Neuronal stem cell (in vitro differentiated cells): ENCODE results near the gene MCC.
A peak's percentile ranks its signal among the peaks of the same experiment; 100 is the strongest.

Source experiments
- DNase-seq: peaks from one replicate; pipeline ENCODE4 v3.0.0-alpha.2; 2013; ENCODE audit warnings: low spot score
- H2AFZ ChIP-seq: one replicate; pipeline ENCODE4 v1.6.1; 2013; ENCODE audit warnings: mild to moderate bottlenecking, low read length, inconsistent platforms
- H2AK5ac ChIP-seq: 2 replicates; pipeline ENCODE4 v1.6.1; 2013; ENCODE audit warnings: low read depth, mild to moderate bottlenecking, inconsistent platforms, low read length, moderate library complexity, mixed read lengths
- H2BK120ac ChIP-seq: 2 replicates; pipeline ENCODE4 v1.6.1; 2013; ENCODE audit warnings: low read depth, mild to moderate bottlenecking, inconsistent platforms, low read length, moderate library complexity, mixed read lengths
- H2BK12ac ChIP-seq: one replicate; pipeline ENCODE4 v1.6.1; 2013; ENCODE audit warnings: low read length, inconsistent platforms
- H2BK15ac ChIP-seq: 2 replicates; pipeline ENCODE4 v1.6.1; 2013; ENCODE audit warnings: mild to moderate bottlenecking, low read length, inconsistent platforms, mixed read lengths
- H2BK5ac ChIP-seq: one replicate; pipeline ENCODE4 v1.6.1; 2013; ENCODE audit warnings: inconsistent platforms, mild to moderate bottlenecking, low read length, moderate library complexity
- H3K14ac ChIP-seq: one replicate; pipeline ENCODE4 v1.6.1; 2013; ENCODE audit warnings: low read length, inconsistent platforms
- H3K18ac ChIP-seq: 2 replicates; pipeline ENCODE4 v1.6.1; 2013; ENCODE audit warnings: low read length, inconsistent platforms
- H3K23ac ChIP-seq: 2 replicates; pipeline ENCODE4 v1.6.1; 2013; ENCODE audit warnings: low read depth, mild to moderate bottlenecking, mixed read lengths, low read length, inconsistent platforms; ENCODE audit not compliant: poor library complexity
- H3K27ac ChIP-seq: replicated peaks from 3 replicates; pipeline ENCODE4 v1.5.1; 2013; ENCODE audit warnings: low read length, inconsistent platforms
- H3K27me3 ChIP-seq, 3 experiments: 2 replicates each; pipeline ENCODE4 v1.6.1; 2013; ENCODE audit warnings: low read length in 3 of 3, mild to moderate bottlenecking in 2 of 3, inconsistent platforms in 1 of 3, low read depth in 1 of 3, mixed read lengths in 1 of 3, moderate library complexity in 1 of 3; ENCODE audit not compliant: control insufficient read depth in 3 of 3, insufficient read depth in 3 of 3
- H3K36me3 ChIP-seq, 2 donors: replicated peaks in 1 of 2; 2 replicates each; pipeline ENCODE4 v1.6.1; 2013; ENCODE audit warnings: low read length in 2 of 2; ENCODE audit not compliant: control insufficient read depth in 2 of 2, insufficient read depth in 2 of 2
- H3K4ac ChIP-seq: 2 replicates; pipeline ENCODE4 v1.6.1; 2013; ENCODE audit warnings: inconsistent platforms, mild to moderate bottlenecking, low read length, moderate library complexity
- H3K4me1 ChIP-seq, 2 donors: 1 replicate in 1 of 2; 2 replicates in 1 of 2; pipeline ENCODE4 v1.6.1; 2013; ENCODE audit warnings: low read length in 2 of 2, low read depth in 1 of 2; ENCODE audit not compliant: control insufficient read depth in 2 of 2, insufficient read depth in 1 of 2
- H3K4me2 ChIP-seq: one replicate; pipeline ENCODE4 v1.6.1; 2013; ENCODE audit warnings: mild to moderate bottlenecking, low read length, inconsistent platforms; ENCODE audit not compliant: insufficient read depth, poor library complexity, severe bottlenecking
- H3K4me3 ChIP-seq, 2 donors: 2 replicates each; pipeline ENCODE4 v1.5.1; 2013; ENCODE audit warnings: low read length in 2 of 2, mild to moderate bottlenecking in 2 of 2, inconsistent platforms in 1 of 2, moderate library complexity in 1 of 2
- H3K79me1 ChIP-seq: one replicate; pipeline ENCODE4 v1.6.1; 2013; ENCODE audit warnings: low read depth, mild to moderate bottlenecking, inconsistent platforms, low read length, moderate library complexity
- H3K9ac ChIP-seq: one replicate; pipeline ENCODE4 v1.6.1; 2013; ENCODE audit warnings: mild to moderate bottlenecking, low read depth, low read length, inconsistent platforms; ENCODE audit not compliant: poor library complexity
- H3K9me3 ChIP-seq, 2 donors: replicated peaks in 1 of 2; 2 replicates each; pipeline versions ENCODE3 to v1.6.1; 2013; ENCODE audit warnings: low read length in 2 of 2, mild to moderate bottlenecking in 2 of 2, inconsistent platforms in 1 of 2, low read depth in 1 of 2, mixed read lengths in 1 of 2, moderate library complexity in 1 of 2; ENCODE audit not compliant: control insufficient read depth in 2 of 2, insufficient read depth in 1 of 2
- H4K8ac ChIP-seq: one replicate; pipeline ENCODE4 v1.6.1; 2013; ENCODE audit warnings: low read depth, mild to moderate bottlenecking, inconsistent platforms, low read length, moderate library complexity
- H4K91ac ChIP-seq: one replicate; pipeline ENCODE4 v1.6.1; 2013; ENCODE audit warnings: low read length, low read depth, mild to moderate bottlenecking, inconsistent platforms; ENCODE audit not compliant: poor library complexity
- WGBS, 2 donors: extraction: QIAGEN DNeasy Blood & Tissue Kit; methylation state at CpG; one replicate each; pipeline ENCODE4 v1.1.7; 2013; ENCODE audit warnings: missing lambda C conversion rate in 2 of 2, mixed read lengths in 1 of 2; ENCODE audit not compliant: insufficient read length in 2 of 2, insufficient replicate concordance in 1 of 2; ENCODE audit errors: extremely low coverage in 2 of 2; 5-methylcytosine and 5-hydroxymethylcytosine counted together

Gene MCC

DNA sequence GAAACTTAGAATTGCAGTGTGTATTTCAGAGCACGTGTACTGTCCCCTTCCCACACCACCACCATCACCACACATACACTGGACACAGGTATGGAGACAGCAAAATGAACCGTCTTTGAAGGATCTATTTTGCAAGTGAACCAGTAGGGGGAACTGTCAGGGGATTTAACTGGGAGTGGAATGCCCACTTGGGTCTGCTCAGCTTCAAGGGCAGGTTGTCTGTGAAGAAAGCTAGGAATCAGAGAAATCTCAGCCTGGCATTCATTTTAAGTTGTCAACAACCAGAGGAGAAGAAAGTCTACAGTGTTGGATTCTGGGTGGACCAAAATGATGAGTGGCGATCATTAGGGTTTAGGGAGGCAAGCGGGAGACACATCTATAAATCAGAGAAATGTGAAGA, 364.6 kb downstream of the MCC start:
- H2BK120ac ChIP-seq = no peak overlapping the region
- H4K8ac ChIP-seq = no peak overlapping the region
- no peak overlapping the region for H2BK12ac ChIP-seq
- H2AFZ ChIP-seq = no peak overlapping the region
- no peak overlapping the region for H3K4me3 ChIP-seq
- no peaks in the 10 kb centered on the region for H3K79me1 ChIP-seq
- H3K14ac ChIP-seq = no peak overlapping the region
- H3K4ac ChIP-seq = no peak overlapping the region
- H2AK5ac ChIP-seq = no peak overlapping the region
- no peak overlapping the region for H2BK15ac ChIP-seq
- H3K9ac ChIP-seq = no peak overlapping the region
- no peaks in the 10 kb centered on the region for H3K9me3 ChIP-seq
- no CpG with 5 or more reads among the region's 4 CpGs for WGBS, 2 donors
- no peak overlapping the region for H3K18ac ChIP-seq
- no peak overlapping the region for H3K23ac ChIP-seq
- no peaks in the 10 kb centered on the region for H3K36me3 ChIP-seq
- DNase-seq = no peak
- no peak overlapping the region for H3K27ac ChIP-seq
- H2BK5ac ChIP-seq = no peak overlapping the region
- no peaks in the 10 kb centered on the region for H3K4me1 ChIP-seq
- no peak overlapping the region for H4K91ac ChIP-seq
- no peaks in the 10 kb centered on the region for H3K27me3 ChIP-seq
- no peak overlapping the region for H3K4me2 ChIP-seq

GRCh38 chr5:113122053-113122452, 366.2 kb downstream of the MCC start:
- Histone ChIP-seq H3K23ac (no peak overlapping the region), H3K27ac (no peak overlapping the region), H3K9ac (no peak overlapping the region), H3K4me1 (no peaks in the 10 kb centered on the region), H3K14ac (no peak overlapping the region), H2AK5ac (no peak overlapping the region), H4K91ac (no peak overlapping the region), H4K8ac (no peak overlapping the region), H3K9me3 (no peaks in the 10 kb centered on the region), H3K18ac (no peak overlapping the region), H3K79me1 (no peaks in the 10 kb centered on the region), H2BK12ac (no peak overlapping the region), H3K27me3 (no peaks in the 10 kb centered on the region), H2AFZ (no peak overlapping the region), H3K36me3 (no peaks in the 10 kb centered on the region), H3K4ac (no peak overlapping the region), H2BK15ac (no peak overlapping the region), H2BK120ac (no peak overlapping the region), H2BK5ac (no peak overlapping the region), H3K4me3 (no peak overlapping the region), H3K4me2 (no peak overlapping the region)
- DNase-seq = no peak

- H2BK12ac ChIP-seq = no peak overlapping the region
- H3K4ac ChIP-seq = no peak overlapping the region
- H3K79me1 ChIP-seq = no peaks in the 10 kb centered on the region
- peaks cover 4 to 8% of the 10 kb centered on the region in 2 donors for H3K9me3 ChIP-seq
- peak overlapping the region; percentile 12 for H3K18ac ChIP-seq
- no peaks in the 10 kb centered on the region for H3K27me3 ChIP-seq
- DNase-seq = no peak
- H2BK15ac ChIP-seq = no peak overlapping the region
- H3K27ac ChIP-seq = no peak overlapping the region
- no peak overlapping the region for H4K91ac ChIP-seq
- no peak overlapping the region for H2AK5ac ChIP-seq
- H3K14ac ChIP-seq = no peak overlapping the region
- no CpG with 5 or more reads among the region's 9 CpGs for WGBS, 2 donors
- no peak overlapping the region for H3K9ac ChIP-seq
- no peak overlapping the region for H2BK120ac ChIP-seq
- H3K4me1 ChIP-seq = no peaks in the 10 kb centered on the region
- no peak overlapping the region for H3K4me3 ChIP-seq
- H3K4me2 ChIP-seq = no peak overlapping the region
- no peak overlapping the region for H2AFZ ChIP-seq
- no peak overlapping the region for H2BK5ac ChIP-seq
- no peaks in the 10 kb centered on the region for H3K36me3 ChIP-seq
- H3K23ac ChIP-seq = no peak overlapping the region
- H4K8ac ChIP-seq = no peak overlapping the region
Observed at GRCh38 chr5:113119246-113119924, 368.9 kb downstream of the MCC start.

DNA sequence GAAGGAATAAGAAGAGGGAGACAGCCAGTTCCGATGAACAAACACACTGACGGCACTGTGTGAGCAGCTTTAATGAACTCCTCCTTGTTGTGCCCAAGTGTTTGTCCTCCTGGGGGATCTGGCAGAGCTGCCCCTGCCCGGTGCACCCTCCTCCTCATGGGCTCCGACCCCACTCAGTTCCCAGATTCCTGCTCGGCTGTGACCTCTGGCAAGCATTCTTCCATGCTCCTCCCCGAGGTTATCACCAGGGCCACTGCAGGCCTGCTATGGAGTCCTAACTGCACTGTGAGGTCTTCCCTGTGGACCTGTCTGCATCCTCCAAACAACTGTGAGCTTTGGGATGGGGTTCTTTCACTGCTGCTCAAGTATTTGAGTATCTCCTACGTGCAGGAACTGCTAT, 369.5 kb downstream of the MCC start:
- H3K4me2 ChIP-seq = no peak overlapping the region
- no peak overlapping the region for H3K14ac ChIP-seq
- H2BK12ac ChIP-seq = no peak overlapping the region
- H3K36me3 ChIP-seq = no peaks in the 10 kb centered on the region
- WGBS, 2 donors = no CpG with 5 or more reads among the region's 7 CpGs
- no peak overlapping the region for H4K91ac ChIP-seq
- H2BK15ac ChIP-seq = no peak overlapping the region
- H3K9me3 ChIP-seq = peaks cover 7 to 14% of the 10 kb centered on the region in 2 donors
- no peaks in the 10 kb centered on the region for H3K79me1 ChIP-seq
- H4K8ac ChIP-seq = no peak overlapping the region
- H3K9ac ChIP-seq = no peak overlapping the region
- H3K4ac ChIP-seq = no peak overlapping the region
- no peak overlapping the region for H2BK5ac ChIP-seq
- no peak overlapping the region for H2AK5ac ChIP-seq
- H3K27ac ChIP-seq = no peak overlapping the region
- DNase-seq = no peak
- no peak overlapping the region for H3K4me3 ChIP-seq
- H3K23ac ChIP-seq = no peak overlapping the region
- no peaks in the 10 kb centered on the region for H3K27me3 ChIP-seq
- no peak overlapping the region for H2BK120ac ChIP-seq
- H2AFZ ChIP-seq = no peak overlapping the region
- H3K18ac ChIP-seq = peak overlapping the region; percentile 12
- H3K4me1 ChIP-seq = no peaks in the 10 kb centered on the region
